ENCODE data around the gene STOML3.

STOML3 gene

GRCh38 chr13:38981096-38981495 is 9.5 kb downstream of the STOML3 start:
- no peak for DNase-seq (ENCODE audit: low read depth in 2 of 2)

- no peak for DNase-seq (ENCODE audit: low read depth in 2 of 2)
Observed at GRCh38 chr13:38980750-38981078, 9.9 kb downstream of the STOML3 start.

GRCh38 chr13:38979891-38980749 is 10.5 kb downstream of the STOML3 start:
- DNase-seq (ENCODE audit: low read depth in 2 of 2) = no peak

GRCh38 chr13:38970380-38971051 is 20.1 kb downstream of the STOML3 start:
- no peak for DNase-seq (ENCODE audit: low read depth in 2 of 2)

- no peak for DNase-seq (ENCODE audit: low read depth in 2 of 2)
Observed at GRCh38 chr13:38969187-38969586, 21.4 kb downstream of the STOML3 start.

- DNase-seq (ENCODE audit: low read depth in 2 of 2) = no peak
Observed at GRCh38 chr13:38967446-38967845, 23.2 kb downstream of the STOML3 start.

GRCh38 chr13:38965281-38965680 is 25.4 kb downstream of the STOML3 start:
- no peak for DNase-seq (ENCODE audit: low read depth in 2 of 2)

- no peak for DNase-seq (ENCODE audit: low read depth in 2 of 2)
Observed at GRCh38 chr13:38960175-38960574, 30.5 kb downstream of the STOML3 start.

GRCh38 chr13:38957794-38958592 is 32.6 kb downstream of the STOML3 start:
- DNase-seq (ENCODE audit: low read depth in 2 of 2) = no peak

GRCh38 chr13:38954844-38955243 is 35.8 kb downstream of the STOML3 start:
- no peak for DNase-seq (ENCODE audit: low read depth in 2 of 2)

- DNase-seq (ENCODE audit: low read depth in 2 of 2) = no peak
Observed at GRCh38 chr13:38954291-38954690, 36.3 kb downstream of the STOML3 start.

- no peak for DNase-seq (ENCODE audit: low read depth in 2 of 2)
Observed at GRCh38 chr13:38952827-38953226, 37.8 kb downstream of the STOML3 start.

- no peak for DNase-seq (ENCODE audit: low read depth in 2 of 2)
Observed at GRCh38 chr13:38951525-38952313, 38.9 kb downstream of the STOML3 start.

- DNase-seq (ENCODE audit: low read depth in 2 of 2) = no peak
Observed at GRCh38 chr13:38950987-38951386, 39.6 kb downstream of the STOML3 start.

GRCh38 chr13:38947054-38947453 is 43.6 kb downstream of the STOML3 start:
- no peak for DNase-seq (ENCODE audit: low read depth in 2 of 2)

GRCh38 chr13:38944219-38944618 is 46.4 kb downstream of the STOML3 start:
- no peak for DNase-seq (ENCODE audit: low read depth in 2 of 2)

- DNase-seq (ENCODE audit: low read depth in 2 of 2) = no peak
Observed at GRCh38 chr13:38943231-38943630, 47.4 kb downstream of the STOML3 start.

- DNase-seq (ENCODE audit: low read depth in 2 of 2) = peak in 1 of 2 experiments; percentile 0
Observed at GRCh38 chr13:38941353-38941945, 49.2 kb downstream of the STOML3 start.

GRCh38 chr13:38933786-38934185 is 56.8 kb downstream of the STOML3 start:
- no peak for DNase-seq (ENCODE audit: low read depth in 2 of 2)

- no peak for DNase-seq (ENCODE audit: low read depth in 2 of 2)
Observed at GRCh38 chr13:38922170-38922569, 68.5 kb downstream of the STOML3 start.

GRCh38 chr13:38921081-38921480 is 69.5 kb downstream of the STOML3 start:
- no peak for DNase-seq (ENCODE audit: low read depth in 2 of 2)
